CD4-positive, alpha-beta T cell treated with Interleukin-17A for 1 hour (primary cell): ENCODE data around the gene MACROD2.
"Not testable (repeated sequence)": the region's sequence is repeated elsewhere in the genome, so short reads cannot be mapped to it uniquely, and the experiment has no call there.

ENCODE experiments used
- DNase-seq: peaks from one replicate; pipeline ENCODE4 v3.0.0-alpha.2; 2020

Gene MACROD2

DNA sequence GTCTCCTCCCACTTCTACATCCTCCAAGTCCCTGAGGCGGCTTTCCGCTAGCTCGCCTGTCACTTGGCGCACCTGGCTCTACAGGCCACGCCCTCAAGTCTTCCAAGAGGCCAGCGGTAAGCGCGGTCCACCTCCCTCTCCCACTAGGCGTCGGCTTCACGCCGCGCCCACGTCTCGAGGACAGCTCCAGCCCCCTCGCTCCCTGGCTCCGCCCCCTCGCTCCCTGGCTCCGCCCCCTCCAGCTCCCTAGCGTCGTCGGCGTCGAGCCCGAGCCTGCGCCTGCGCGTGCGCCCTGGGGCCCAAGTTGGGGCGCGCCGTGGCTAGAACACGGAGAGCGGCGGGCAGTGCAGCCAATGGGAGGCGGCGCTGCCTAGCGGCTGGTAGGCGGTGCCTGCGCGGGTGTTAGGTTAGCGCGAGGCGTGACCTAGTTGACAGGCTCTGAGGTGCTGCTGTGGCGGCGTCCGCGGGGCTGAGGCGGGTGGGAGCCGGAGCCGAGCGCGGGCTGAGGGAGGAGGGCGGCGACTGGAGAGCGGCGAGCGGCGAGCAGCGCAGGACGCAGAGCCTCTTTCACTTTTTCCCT is at the start of gene MACROD2:
MACROD2 (plus strand) TSS at position 431 of the 580 bp plus-strand sequence.
- peak; percentile 41 for DNase-seq

DNA sequence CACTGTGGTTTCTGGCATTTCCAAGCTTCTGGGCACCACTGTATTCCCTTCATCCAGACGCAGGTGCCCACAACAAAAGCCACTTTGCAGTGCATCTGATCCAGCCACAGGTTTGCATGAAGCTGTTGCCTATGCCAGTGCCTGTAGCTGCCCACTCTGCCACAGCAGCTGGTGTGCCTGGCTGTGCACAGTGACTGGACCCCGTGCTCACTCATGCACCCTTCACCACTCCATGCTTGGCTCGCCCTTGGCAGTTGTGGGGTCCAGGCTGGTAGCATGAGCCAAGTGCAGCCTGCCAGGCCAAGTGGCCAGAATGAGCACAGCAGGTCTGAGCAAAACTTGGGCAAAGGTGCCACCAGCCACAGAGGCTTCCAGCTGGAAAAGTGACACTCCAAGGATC is 47.6 kb upstream of the MACROD2 start:
- DNase-seq: no peak

DNA sequence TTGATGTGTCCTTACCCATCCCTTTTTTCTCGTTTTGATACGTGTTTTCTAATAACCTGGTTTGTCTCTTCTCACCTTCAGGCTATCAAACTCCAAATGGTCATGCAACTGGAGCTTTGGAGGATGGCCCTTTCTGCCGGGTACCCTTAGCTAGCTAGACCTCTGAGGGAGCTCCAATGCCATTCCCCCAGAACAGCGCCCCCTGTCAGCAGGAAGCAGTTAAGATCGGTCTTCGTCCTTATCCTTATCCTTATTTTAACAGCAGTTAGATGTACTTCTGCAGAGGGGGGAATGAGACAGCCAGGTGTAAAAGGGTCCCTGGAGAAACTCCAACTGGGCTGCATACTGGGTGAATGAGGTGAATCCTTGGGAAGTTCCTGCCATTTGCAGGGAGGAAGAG is 42.1 kb upstream of the MACROD2 start:
- DNase-seq: no peak

DNA sequence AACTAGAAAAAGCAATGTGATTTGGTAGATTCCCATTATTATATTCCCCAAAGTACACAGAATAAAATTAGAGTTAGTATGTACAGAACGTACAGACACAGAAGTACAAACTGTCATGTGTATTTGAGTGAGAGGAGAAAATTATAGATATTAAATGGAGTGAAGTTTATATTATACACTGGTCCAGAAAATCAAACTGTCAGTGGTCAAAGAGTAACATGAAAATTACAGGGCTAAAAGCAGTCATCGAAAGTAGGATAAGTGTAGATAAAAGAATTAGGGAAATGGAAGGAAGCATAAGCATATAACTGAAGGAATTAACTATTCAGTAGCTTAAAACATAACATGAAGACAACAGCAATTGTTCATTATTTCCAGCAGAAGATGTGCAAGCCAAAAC is 35.2 kb upstream of the MACROD2 start:
- no peak for DNase-seq

DNA sequence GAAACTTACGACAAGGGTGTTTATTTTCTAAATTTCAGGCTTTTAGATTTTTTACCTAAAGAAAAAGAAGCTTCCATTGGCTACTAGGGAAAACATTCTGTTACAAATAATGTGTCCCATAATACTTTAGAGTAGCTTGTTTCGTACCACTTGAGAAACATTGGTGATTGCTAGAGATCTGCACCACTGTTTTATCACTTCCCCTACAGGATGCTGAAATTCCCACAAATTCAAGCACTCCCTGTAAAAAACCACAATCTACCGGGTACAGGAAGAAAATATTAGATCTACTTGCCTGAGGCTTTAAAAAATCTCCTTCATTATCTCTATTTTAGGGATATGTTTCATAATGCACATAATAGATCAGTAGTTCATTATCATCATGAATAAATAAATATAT is 34.8 kb upstream of the MACROD2 start:
- no peak for DNase-seq

DNA sequence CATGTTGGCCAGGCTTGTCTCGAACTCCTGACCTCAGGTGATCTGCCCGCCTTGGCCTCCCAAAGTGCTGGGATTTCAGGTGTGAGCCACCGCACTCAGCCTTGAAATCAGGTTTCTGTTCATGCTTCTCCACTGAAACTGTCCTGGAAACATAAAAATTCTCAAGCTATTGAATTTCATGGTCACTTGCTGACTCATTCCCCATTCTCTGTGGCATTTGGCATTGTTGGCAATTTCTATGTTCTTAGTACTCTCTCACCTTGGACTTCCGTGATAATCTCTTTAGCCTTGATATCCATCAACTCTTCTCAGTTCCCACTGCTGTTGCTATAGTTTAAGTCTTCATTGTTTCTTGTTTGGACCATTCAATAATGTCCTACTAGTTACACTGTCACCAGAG is 11.1 kb upstream of the MACROD2 start:
- DNase-seq: no peak

DNA sequence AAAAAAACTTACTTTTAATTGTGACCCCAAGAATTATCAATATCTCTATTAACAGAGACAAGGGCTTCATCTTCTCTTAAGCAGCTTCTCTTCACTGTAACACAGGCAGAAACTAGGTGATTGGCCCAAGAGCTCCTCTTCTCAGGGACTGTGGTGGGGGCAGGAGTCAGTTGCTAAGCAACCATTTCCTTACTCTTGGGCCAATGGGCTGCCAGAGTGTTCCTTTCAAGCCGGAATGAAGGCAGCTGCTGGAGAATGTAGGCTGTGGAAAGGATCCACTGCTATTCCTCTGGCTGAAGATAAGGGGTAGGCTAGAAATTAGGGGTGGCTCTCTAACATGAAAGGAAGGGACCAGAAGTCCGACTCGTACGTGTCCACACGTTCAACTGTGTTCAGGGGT is 4.9 kb upstream of the MACROD2 start, which contains the start of gene SEL1L2:
SEL1L2 (minus strand) TSS at position 150 of the 400 bp plus-strand sequence; CDS start at position 70, 80 bp downstream.
- no peak for DNase-seq

DNA sequence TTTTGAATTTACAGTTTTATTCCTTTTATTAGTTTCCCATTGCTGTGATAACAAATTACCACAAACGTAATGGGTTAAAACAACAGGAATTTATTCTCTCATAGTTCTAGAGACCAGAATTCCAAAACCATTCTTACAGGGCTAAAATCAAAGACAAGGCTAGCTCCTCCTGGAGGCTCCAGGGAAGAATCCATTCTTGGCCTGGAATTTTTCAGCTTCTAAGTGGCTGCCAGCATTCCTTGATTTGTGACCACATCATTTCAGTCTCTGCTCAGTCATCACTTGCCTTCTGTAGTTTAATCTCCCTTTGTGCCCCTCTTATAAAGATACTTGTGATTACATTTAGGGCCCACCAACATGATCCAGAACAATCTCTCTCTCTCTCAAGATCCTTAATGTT is 4.0 kb upstream of the MACROD2 start:
- DNase-seq: no peak

DNA sequence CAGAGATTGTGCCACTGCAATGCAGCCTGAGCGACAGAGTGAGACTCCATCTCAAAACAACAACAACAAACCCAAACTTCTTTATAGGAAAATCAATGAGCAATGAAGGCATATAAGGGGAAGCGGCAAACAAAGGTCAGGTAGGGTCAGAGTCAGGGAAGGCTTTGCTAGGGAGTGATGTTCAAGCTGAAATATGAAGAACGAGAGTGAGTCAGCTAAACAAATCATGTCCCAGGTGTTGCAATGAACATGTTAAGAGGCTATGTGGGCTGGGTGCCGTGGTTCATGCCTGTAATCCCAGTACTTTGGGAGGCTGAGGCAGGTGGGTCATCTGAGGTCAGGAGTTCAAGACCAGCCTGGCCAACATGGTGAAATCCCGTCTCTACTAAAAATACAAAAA is 3.4 kb upstream of the MACROD2 start:
- not testable (repeated sequence) for DNase-seq

DNA sequence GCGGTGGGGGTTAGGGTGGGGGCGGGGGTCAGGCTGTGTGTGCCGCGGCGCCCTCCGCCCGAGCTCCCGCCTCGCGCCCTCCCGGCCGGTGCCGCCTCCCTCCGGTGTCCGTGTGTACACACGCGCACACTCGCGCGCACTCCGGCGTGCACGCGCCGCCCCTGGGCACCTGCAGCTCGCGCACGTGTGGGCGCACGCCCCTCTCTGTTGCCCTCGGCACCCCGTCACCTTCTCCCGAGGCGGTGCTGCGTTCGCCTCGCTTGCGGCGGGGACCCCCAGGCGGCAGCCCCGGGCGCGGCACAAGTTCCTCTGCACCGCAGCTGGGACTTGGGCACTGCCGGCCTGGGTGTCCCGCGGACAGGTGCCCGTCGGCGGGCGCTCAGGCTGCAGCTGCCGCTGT is 525 bp downstream of the MACROD2 start:
- DNase-seq: no peak

DNA sequence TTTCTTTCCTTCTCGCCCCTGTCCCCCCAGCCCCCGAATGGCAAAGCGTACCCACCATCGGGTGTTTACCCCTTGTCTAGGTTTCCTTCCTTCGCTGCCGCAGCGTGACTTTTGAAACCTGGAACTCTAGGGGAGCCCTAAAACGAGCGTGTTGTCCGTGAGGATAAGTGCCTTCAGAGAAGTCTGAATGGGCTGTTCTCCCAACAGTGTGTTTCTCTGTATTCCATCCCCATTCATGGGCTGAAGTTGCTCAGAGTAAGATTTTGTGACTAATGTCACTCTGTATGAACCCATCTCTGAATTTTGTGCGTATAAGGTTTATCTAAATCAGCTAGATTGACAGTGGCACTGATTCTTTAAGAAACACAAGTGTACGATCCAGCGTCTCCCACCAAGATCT is 949 bp downstream of the MACROD2 start:
- no peak for DNase-seq

DNA sequence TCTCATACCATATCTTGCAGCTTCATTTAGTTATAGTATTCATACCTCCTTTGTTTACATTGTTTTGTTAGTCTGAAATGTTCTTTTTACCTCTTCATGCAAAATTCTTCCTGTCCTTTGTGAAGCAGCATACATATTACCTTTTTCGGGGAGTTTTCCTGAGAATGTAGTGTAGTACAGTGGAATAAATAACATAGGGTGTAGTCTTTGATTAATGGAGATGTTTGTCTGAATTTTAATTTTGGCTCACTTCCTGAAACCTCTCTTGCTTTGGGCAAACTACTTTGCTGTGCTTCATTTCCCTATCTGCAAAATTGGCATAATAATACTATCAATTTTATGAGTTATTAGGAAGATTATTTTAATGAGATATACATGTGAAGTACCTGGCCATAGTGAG is 5.6 kb downstream of the MACROD2 start:
- DNase-seq: no peak

DNA sequence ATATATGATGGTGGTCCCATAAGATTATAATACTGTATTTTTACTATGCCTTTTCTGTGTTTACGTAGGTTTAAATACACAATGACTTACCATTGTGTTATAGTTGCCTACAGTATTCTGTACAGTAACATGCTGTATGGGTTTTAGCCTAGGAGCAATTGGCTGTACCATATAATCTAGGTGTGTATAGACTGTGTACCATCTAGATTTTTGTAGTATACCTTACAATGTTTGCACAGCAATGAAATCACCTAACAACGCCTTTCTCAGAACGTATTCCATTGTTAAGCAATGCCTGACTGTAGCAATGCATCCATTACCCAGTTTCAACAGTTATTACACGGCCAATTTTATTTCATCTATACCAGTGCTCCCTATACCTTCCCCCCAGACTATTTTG is 10.7 kb downstream of the MACROD2 start:
- DNase-seq: no peak

DNA sequence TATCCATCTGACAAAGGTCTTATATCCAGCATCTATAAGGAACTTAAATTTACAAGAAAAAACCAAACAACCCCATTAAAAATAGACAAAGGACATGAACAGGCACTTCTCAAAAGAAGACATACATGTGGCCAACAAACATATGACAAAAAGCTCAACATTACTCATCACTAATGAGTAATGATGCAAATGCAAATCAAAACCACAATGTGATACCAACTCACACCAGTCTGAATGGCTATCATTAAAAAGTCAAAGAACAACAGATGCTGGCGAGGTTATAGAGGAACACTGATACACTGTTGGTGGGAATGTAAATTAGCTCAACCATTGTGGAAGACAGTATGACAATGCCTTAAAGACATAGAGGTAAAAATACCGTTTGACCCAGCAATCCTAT is 13.9 kb downstream of the MACROD2 start:
- no peak for DNase-seq

DNA sequence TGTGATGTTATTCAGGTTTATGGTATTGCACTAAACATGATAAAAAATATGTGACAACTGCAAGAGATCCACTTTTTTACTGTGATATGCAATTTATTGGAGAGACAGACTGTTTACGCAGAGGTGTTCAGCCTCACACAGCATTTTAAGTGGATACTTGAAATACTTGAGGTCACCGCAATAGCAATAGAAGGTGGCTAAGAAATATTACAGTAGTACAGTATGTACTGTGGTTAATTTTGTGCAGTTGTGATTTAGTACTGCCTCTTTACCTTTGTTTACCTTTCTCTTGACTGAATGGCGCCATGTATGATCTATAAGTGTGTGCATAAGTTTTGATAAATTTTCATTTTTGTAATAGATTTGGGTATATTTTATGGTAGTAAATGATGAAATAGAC is 17.4 kb downstream of the MACROD2 start:
- DNase-seq: no peak

DNA sequence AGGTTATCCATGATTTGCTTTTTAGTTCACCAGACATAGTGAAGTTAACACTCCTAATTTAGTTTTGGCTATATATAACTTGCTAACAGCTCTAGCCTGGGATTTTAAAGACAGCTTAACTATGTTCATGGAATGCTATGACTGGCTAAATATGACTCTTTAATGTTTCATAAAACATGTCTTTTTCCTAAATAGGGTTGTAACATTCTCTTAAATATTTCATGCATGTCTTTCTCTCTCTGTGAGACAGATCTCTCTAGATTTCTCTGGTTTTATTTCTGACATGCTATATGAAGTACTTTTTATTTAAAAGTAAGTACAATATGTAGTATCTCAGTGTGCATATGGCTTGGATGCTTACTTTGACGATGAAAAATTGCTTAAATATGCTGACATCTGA is 35.7 kb downstream of the MACROD2 start:
- DNase-seq: no peak

DNA sequence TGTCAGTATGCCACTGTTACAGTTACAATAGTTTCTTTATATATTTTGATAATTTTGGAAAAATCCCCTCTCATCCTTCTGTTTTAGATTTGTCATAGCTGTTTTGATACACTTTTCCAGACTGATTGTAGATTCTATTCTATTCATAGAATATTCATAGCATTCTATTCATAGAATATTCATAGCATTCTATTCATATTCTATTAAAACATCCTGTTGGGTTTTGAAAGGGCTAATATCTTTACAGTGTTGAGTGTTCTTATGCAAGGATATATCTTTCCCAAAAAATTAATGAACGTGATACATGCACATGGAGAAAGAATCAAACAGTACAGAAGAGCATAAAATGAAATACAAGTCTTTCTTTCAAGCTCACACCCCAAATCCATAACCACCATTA is 38.0 kb downstream of the MACROD2 start:
- no peak for DNase-seq

DNA sequence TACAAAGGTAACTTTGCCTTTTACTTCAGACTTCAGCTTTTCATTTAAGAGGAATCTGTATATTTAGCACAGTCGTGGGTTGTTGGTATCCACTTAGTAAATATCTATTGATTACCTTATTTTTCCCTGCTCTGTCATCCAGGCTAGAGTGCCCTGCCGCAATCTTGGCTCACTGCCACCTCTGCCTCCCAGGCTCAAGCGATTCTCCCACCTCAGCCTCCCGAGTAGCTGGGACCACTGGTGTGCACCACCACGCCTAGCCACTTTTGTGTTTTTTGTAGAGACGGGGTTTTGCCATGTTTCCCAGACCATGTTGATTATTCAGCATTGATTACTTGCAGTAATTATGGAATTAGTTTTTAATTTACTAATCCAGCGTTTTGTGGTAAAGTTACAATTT is 41.3 kb downstream of the MACROD2 start:
- no peak for DNase-seq

DNA sequence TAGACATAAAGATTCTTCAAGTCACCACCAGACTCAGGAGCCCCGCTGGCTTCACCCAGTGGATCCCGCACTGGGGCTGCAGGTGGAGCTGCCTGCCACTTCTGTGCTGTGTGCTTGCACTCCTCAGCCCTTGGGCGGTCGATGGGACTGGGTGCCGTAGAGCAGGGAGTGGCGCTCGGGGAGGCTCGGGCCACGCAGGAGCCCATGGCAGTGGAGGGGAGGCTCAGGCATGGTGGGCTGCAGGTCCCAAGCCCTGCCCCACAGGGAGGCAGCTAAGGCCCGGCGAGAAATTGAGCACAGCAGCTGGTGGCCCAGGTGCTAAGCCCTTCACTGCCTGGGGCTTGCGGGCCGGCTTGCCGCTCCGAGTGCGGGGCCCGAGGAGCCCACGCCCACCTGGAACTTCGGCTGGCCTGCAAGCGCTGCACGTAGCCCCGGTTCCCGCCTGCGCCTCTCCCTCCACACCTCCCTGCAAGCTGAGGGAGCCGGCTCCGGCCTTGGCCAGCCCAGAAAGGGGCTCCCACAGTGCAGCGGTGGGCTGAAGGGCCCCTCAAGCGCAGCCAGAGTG is 49.5 kb downstream of the MACROD2 start:
- DNase-seq: not testable (repeated sequence)

DNA sequence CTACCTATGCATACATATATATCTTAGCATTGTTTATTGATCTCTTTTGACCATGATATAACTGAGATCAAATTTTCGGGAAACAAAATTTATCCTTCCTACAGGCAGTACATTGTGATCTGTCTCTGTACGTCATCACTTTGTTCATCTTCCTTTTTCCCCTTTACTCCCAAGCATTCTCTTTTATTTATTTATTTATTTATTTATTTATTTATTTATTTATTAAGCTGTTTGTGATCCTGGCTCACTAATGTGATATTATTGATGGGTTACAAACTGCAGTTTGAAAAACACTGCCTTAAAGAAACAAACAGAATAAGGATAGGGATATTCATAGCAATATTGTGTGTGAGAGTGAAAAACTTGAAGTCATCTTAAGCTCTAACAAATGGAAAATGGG is 51.2 kb downstream of the MACROD2 start:
- DNase-seq: no peak

DNA sequence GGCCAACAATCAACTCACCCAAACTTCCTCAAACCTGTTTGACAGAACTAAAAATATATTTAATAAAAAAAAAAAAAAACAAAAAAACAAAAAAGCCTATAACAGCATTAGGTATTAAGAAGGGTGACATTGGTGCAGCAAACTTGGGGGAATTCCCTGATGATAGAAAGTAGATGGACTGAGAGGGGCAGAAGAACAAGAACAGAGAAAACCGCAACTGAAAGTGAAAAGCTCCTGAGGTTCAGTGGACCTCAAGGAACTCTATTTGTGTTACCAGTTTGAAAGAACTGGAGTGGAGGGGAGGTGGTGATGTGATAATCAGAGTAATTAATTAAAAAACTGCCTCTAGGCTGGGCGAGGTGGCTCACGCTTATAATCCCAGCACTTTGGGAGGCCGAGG is 53.8 kb downstream of the MACROD2 start:
- DNase-seq: no peak

DNA sequence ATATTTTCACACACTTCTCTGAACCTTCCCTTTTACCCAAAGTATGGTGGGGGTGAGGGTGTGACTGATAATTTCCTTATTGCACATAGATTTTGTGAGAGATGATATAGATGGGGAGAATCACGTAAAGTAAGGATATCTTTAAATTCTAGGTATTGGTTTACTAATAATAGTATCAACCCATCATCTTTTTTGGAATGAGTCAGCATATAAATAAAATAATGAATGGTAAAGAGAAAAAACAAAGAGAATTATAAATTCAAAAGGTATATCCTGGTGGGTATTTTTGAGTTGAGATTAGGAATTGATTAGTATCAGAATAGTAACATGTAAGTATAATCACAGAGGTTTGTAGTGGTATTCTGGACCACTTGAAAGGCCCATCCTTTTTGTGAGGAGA is 56.1 kb downstream of the MACROD2 start:
- DNase-seq: no peak

DNA sequence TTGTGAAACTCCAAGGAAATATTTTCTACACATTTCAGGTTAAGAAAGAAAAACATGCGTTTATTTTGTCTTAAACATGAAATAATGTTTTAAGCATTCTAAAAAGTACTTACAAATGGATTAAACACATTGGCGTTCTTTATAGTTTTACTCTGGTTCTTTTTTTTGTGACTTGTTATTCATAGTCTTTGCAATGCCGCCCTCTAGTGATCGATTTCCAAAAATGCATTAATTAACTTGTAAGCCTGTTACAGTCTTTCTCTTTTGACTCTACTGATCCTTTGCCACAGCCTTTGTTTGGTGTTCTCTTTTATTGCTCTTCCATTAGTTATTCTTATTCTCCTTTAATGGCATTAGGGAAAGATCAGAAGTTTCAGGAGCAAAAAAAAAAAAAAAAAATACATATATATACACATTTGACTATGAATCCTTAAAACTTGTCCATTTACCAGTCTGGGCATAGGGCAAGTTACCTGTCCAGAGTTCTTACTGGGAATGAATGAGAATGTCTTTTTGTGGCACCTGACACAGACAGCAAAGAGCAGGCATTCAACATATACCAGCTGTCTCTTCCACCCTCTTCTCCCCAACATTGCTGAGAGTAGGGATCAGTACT is 59.9 kb downstream of the MACROD2 start:
- DNase-seq: peak; percentile 33

DNA sequence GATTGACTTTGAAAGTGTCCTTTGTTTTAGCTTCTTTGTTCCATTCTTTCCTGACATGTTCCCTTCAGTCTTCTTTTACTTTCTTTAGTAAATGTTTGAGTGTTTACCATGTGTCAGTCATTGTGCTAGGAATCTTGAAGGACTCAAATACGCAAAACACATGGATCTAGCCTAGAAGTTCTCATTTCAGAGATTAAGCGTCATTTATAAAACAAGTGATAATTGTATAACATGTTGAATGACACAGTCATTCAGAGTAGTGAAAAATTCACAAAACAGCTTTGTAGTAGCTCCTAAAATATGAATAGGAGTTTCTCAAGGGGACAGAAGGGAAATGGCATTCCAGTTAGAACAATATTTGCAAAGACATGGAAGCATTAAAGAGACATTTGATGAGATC is 66.9 kb downstream of the MACROD2 start:
- no peak for DNase-seq

DNA sequence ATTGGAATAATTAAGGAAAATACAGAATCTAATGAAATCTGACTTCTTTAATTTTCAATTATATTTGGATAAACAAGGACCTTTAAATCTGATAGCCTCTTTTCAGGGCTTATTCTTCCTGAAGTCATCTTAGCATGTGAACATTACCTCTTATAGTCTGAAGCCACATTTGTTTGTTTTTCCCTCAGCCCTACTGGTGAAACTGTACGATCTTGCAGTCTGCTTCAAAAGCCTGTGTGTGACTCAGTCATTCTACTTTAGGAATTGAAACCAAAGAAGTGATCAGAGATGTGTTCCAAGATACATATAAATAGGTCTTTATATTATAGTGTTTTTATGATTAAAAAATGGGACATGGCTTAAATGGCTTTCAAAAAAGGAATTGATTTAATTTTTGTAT is 67.5 kb downstream of the MACROD2 start:
- DNase-seq: no peak
